Loucy (cell line): Measurements from ENCODE around the gene CRYBB3.

Experiments used
- EZH2phosphoT487 ChIP-seq: fragments of 200-600 bp; IDR thresholded peaks from 2 replicates; pipeline ENCODE4 v1.6.1; 2018; ENCODE audit warnings: antibody characterized with exemption, mild to moderate bottlenecking, moderate library complexity, borderline replicate concordance
- TF ChIP-seq, protein P1 (sequence below): fragments of 200-600 bp; sonication (generic); conservative IDR thresholded peaks from 2 replicates; pipeline ENCODE4 v1.5.1; 2014; ENCODE audit warnings: mild to moderate bottlenecking, antibody characterized with exemption, low read length

DNA sequence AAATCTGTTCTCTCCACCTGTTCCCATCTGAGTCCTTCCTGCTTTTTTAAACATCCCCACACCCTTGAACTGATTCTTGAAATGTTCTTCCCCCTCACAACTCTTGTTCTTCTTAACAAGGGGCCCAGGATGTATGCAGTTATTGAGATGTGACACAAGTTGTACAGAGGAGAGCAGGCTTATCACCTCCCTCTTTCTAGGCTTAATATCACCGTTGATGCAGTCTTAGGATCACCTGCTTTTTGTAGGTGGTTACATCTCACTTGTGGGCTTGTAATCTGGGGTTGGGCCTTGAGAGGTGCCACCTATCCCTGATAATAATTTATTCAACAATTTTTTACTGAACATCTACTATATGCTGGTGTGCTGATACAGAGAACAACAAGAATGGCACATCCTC is 6.2 kb downstream of the CRYBB3 start:
- TF ChIP-seq, protein P1, sequence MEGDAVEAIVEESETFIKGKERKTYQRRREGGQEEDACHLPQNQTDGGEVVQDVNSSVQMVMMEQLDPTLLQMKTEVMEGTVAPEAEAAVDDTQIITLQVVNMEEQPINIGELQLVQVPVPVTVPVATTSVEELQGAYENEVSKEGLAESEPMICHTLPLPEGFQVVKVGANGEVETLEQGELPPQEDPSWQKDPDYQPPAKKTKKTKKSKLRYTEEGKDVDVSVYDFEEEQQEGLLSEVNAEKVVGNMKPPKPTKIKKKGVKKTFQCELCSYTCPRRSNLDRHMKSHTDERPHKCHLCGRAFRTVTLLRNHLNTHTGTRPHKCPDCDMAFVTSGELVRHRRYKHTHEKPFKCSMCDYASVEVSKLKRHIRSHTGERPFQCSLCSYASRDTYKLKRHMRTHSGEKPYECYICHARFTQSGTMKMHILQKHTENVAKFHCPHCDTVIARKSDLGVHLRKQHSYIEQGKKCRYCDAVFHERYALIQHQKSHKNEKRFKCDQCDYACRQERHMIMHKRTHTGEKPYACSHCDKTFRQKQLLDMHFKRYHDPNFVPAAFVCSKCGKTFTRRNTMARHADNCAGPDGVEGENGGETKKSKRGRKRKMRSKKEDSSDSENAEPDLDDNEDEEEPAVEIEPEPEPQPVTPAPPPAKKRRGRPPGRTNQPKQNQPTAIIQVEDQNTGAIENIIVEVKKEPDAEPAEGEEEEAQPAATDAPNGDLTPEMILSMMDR: no peak
- TF ChIP-seq EZH2phosphoT487: no peak
